DOHH2 (cell line): ENCODE results near the gene COASY.
A peak's percentile ranks its signal among the peaks of the same experiment; 100 is the strongest.

Experiments
- H3F3A ChIP-seq: fragments of 200-600 bp; sonication (generic), shearing (Covaris generic); 2 replicates; pipeline ENCODE4 v1.6.0; 2016; ENCODE audit warnings: antibody characterized with exemption, mild to moderate bottlenecking; ENCODE audit not compliant: control insufficient read depth, insufficient read depth
- H3K27ac ChIP-seq: fragments of 200-600 bp; sonication (generic); 2 replicates; pipeline ENCODE4 v1.5.1; 2014; ENCODE audit warnings: low read depth, mild to moderate bottlenecking, low read length, moderate library complexity
- H3K27me3 ChIP-seq: fragments of 200-600 bp; sonication (generic); 2 replicates; pipeline ENCODE4 v1.6.1; 2014; ENCODE audit warnings: mild to moderate bottlenecking, low read length, mixed read lengths; ENCODE audit not compliant: control insufficient read depth
- H3K36me3 ChIP-seq: fragments of 200-600 bp; sonication (generic); 2 replicates; pipeline ENCODE4 v1.6.1; 2014; ENCODE audit warnings: mild to moderate bottlenecking, low read length, moderate library complexity, mixed read lengths; ENCODE audit not compliant: control insufficient read depth
- H3K4me1 ChIP-seq: fragments of 200-600 bp; sonication (generic); 2 replicates; pipeline ENCODE4 v1.6.1; 2014; ENCODE audit warnings: mild to moderate bottlenecking, low read length, mixed read lengths; ENCODE audit not compliant: control insufficient read depth
- H3K4me2 ChIP-seq: fragments of 200-600 bp; sonication (generic); 2 replicates; pipeline ENCODE4 v1.6.0; 2014; ENCODE audit warnings: mild to moderate bottlenecking, low read length, moderate library complexity
- H3K4me3 ChIP-seq: fragments of 200-600 bp; sonication (generic); 2 replicates; pipeline ENCODE4 v1.5.1; 2014; ENCODE audit warnings: mild to moderate bottlenecking, low read length, mixed read lengths
- H3K79me2 ChIP-seq: fragments of 200-600 bp; sonication (generic); 2 replicates; pipeline ENCODE4 v1.6.1; 2014; ENCODE audit warnings: mild to moderate bottlenecking, low read length, mixed read lengths; ENCODE audit not compliant: control insufficient read depth
- H3K9me2 ChIP-seq: fragments of 200-600 bp; sonication (generic); replicated peaks from 2 replicates; pipeline ENCODE4 v1.6.1; 2014; ENCODE audit warnings: mild to moderate bottlenecking, low read length, mixed read lengths; ENCODE audit not compliant: control insufficient read depth
- H3K9me3 ChIP-seq: fragments of 200-600 bp; sonication (generic); 2 replicates; pipeline ENCODE4 v1.6.1; 2014; ENCODE audit warnings: antibody characterized with exemption, low read length, mixed read lengths; ENCODE audit not compliant: control insufficient read depth, insufficient read depth
- H4K20me1 ChIP-seq: fragments of 200-600 bp; sonication (generic); 2 replicates; pipeline ENCODE4 v1.6.0; 2014; ENCODE audit warnings: low read depth, mild to moderate bottlenecking, antibody characterized with exemption, low read length, moderate library complexity; ENCODE audit not compliant: control insufficient read depth, insufficient read depth
- CTCF ChIP-seq: fragments of 200-600 bp; sonication (generic); IDR thresholded peaks from one replicate; pipeline ENCODE4 v1.5.1; 2014; ENCODE audit warnings: antibody characterized with exemption, mild to moderate bottlenecking, low read depth, low read length; ENCODE audit not compliant: poor library complexity, severe bottlenecking
- EZH2phosphoT487 ChIP-seq: fragments of 200-600 bp; sonication (generic); IDR thresholded peaks from 2 replicates; pipeline ENCODE4 v1.6.1; 2017; ENCODE audit warnings: borderline replicate concordance, mild to moderate bottlenecking, antibody characterized with exemption, low read length, moderate library complexity, mixed read lengths

Gene COASY

GRCh38 chr17:42530952-42531454 lies 30.9 kb upstream of the COASY start:
- Histone ChIP-seq H3K4me2 (no peak overlapping the region), H3K9me2 (no peaks in the 10 kb centered on the region)
- TF ChIP-seq EZH2phosphoT487 (no peak), CTCF (no peak)

GRCh38 chr17:42531455-42532354 lies 30.2 kb upstream of the COASY start:
- Histone ChIP-seq H3K9me3 (no peaks in the 10 kb centered on the region), H3K4me2 (peak overlapping the region; percentile 75), H3K27ac (no peak overlapping the region), H3K9me2 (no peaks in the 10 kb centered on the region), H4K20me1 (no peaks in the 10 kb centered on the region), H3K4me1 (peaks cover 37% of the 10 kb centered on the region), H3K27me3 (peaks cover 6% of the 10 kb centered on the region; the same call in 1 of the 2 replicates), H3K79me2 (peaks cover 3% of the 10 kb centered on the region), H3K4me3 (peak overlapping the region; percentile 73), H3F3A (peaks cover 22% of the 10 kb centered on the region), H3K36me3 (no peaks in the 10 kb centered on the region)
- TF ChIP-seq EZH2phosphoT487, result no peak
- no peak for TF ChIP-seq CTCF

More at GRCh38 chr17:42530952-42531454, 30.9 kb upstream of the COASY start:
- no peaks in the 10 kb centered on the region for H3K36me3 ChIP-seq
- peaks cover 6% of the 10 kb centered on the region; the same call in 1 of the 2 replicates for H3K27me3 ChIP-seq
- no peaks in the 10 kb centered on the region for H4K20me1 ChIP-seq
- H3K9me3 ChIP-seq, result no peaks in the 10 kb centered on the region
- no peaks in the 10 kb centered on the region; the same call in 1 of the 2 replicates for H3K79me2 ChIP-seq
- peaks cover 37% of the 10 kb centered on the region for H3K4me1 ChIP-seq
- H3F3A ChIP-seq, result peaks cover 22% of the 10 kb centered on the region
- H3K27ac ChIP-seq, result no peak overlapping the region
- H3K4me3 ChIP-seq, result no peak overlapping the region

- Histone ChIP-seq H3K9me2 (no peaks in the 10 kb centered on the region), H3K36me3 (peaks cover 12% of the 10 kb centered on the region; the same call in 1 of the 2 replicates), H3K27me3 (peaks cover 6% of the 10 kb centered on the region; the same call in 1 of the 2 replicates), H3K4me2 (peak overlapping the region; percentile 83), H3K4me3 (peak overlapping the region; percentile 72), H3K9me3 (no peaks in the 10 kb centered on the region), H3F3A (peaks cover 18% of the 10 kb centered on the region), H3K79me2 (peaks cover 11% of the 10 kb centered on the region), H4K20me1 (peaks cover 10% of the 10 kb centered on the region), H3K27ac (peak overlapping the region; percentile 26; the same call in 1 of the 2 replicates), H3K4me1 (peaks cover 40% of the 10 kb centered on the region)
- TF ChIP-seq EZH2phosphoT487 (no peak), CTCF (no peak)
These were observed 26.5 kb upstream of the COASY start for GRCh38 chr17:42535155-42536047.
